GM19438 (cell line): ENCODE measurements around the gene KCNH8.

Source experiments
- ATAC-seq: cut with Tn5 transposase; IDR thresholded peaks from one replicate; pipeline ENCODE4 v1.9.1; 2021; ENCODE audit warnings: low read depth; ENCODE audit not compliant: unreplicated experiment

The KCNH8 gene

DNA sequence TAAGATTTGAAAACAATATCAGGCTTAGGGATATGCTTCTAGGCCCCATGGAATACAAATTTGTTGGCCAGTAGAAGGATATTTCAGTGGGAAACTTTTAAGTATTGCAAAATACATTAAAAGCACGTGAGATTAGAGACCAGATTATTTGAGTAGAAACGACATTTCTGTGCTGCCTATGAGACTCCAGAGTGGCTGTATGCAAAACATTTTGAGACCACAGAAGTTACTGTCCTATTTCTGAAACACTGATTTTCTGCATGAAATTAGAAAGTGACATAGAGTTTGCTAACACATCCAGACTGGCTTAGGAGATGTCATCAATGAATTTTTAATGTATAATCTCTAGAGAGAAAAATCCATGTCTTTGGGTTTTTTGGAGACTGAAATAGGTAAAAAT, 99.8 kb downstream of the KCNH8 start:
- ATAC-seq = no peak

DNA sequence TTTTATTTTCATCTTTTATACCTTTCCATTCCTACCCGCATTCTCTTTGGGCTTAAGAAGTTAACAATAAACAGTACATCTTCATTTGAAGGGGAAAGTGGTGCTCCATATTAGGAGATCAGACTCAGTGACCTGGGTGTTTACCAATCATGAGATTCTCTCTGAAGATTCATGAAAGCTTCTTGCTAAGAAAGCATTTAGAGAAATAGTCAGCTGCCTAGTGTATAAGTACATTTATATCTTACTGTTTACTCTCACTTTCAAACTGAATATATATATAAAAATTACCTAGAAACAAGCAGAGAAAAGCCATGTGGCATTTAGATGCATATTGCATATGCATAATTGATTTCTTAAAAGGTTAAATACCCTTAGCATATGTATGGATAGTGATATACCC, 100.5 kb downstream of the KCNH8 start:
- no peak for ATAC-seq

DNA sequence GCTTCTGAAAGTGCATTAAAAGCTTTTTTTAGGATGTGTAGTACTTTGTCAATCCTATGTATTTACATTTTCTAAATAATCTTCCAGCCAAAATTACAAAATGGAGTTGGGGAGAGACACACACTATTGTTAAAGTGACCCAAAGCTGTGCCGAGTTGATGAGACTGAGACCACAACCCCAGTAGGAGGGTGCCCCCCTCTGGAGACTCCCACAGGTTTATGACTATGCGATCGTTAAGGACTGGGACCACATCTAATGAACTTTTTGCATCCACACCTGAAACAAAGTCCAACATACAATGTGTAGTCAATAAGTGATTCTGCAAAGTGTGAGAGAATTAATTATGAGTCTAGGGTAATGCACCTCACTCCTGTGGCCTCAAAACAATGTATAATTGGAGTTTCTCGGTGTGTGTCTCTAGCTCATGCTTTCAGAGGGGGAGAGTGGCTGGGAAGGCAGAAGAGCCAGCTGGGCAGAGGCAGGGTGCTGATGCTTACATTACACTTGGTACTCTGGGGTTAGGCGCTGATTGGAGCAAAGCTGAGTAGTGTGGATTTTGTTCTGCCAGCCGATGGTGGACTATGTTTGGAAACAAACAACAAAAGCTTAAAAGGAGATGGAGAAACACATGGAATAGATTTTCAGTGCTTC, 102.8 kb downstream of the KCNH8 start:
- no peak for ATAC-seq

DNA sequence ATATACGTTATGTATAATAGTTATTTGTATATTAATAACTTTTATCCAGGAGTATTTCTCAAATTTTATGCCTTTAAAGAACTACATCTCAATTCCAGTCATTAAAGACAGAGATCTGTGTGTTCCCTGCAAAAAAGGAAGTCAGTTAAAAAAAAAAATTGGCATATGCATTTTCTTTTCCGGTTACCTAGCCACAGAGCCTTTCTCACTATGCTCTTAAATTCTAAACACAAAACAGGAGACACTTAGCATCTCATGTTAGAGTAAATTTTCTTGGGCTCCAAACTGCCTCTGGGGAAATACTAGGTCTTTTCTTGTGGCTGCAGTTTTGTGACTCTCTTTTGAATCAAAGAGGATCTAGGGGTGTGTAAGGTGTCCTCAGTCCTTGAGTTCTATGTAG, 105.9 kb downstream of the KCNH8 start:
- no peak for ATAC-seq

DNA sequence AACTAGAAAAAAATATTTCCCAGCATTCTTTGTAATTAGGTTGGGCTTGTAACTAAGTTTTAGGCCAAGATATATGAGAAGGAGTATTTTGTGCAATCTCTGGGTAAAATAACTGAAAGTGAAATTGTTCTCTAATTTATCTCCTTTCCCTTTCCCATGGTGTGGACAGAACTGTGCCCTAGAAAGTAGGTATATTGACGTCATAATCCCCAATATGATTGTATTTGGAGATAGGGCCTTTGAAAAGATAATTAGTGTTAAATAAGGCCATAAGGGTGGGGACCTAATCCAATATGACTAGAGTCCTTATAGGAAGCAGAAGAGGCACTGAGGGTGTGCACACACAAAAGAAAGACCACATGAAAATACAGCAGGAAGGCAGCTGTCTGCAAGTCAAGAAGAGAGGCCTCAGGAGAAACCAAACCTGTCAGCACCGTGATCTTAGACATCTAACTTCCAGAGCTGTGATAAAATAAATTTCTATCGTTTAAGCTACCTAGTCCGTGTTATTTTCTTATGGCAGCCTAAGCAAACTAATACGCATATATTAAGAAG, 106.6 kb downstream of the KCNH8 start:
- no peak for ATAC-seq

DNA sequence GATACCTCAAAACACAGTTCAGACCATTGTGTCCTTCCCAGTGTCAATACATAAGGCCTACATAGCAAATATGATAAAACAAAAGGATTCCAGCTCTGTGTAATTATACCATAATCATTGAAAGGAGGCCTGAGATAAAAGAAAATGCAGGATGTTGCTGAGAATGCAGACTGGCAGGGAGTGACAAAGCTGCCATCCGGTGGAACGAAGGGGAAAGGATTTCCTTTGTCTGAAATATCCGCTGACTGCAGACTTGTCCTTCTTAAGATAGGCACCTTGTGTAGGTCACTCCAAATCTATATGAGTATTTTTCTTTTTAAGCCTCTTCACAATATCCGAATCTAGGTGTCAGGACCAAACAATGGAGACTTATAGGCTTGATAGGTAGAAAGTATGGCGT, 108.0 kb downstream of the KCNH8 start:
- ATAC-seq = no peak

DNA sequence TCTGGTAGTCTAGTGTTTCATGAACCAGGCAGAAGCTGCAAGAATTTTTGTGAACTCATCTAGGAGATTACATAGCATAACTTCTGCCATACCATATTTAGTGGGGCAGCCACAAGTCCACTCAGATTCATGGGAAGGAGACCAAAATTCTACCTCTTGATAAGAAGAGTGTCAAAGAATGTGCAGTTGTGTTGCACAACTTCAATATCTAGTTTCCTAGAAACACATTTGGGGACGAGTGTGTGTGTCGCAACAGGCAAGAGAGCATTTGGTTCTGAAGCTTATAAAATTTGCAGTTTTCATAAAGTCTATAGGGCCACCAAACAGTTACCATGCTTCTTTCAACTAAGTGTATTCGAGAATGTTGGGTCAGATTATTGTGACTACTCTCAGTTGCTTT, 115.3 kb downstream of the KCNH8 start:
- ATAC-seq = no peak

DNA sequence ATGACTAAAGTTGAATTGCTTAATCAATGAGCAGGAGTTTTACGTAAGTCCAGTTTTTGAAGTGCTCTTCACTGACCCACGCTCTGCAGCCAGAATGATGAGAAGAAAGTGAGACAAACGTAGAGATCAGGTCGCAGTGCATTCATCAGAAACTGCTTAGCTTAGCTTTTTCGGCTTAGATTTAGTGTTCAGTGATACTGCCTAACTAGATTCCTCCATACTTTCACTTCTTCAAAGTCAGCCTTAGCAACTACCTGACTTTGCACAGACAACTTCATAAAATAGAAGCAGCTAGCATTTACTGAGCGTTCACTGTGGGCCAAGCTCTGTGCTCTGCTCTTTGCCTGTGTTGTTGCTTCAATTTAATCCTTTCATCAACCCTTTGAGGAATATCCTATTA, 116.1 kb downstream of the KCNH8 start:
- ATAC-seq = no peak

DNA sequence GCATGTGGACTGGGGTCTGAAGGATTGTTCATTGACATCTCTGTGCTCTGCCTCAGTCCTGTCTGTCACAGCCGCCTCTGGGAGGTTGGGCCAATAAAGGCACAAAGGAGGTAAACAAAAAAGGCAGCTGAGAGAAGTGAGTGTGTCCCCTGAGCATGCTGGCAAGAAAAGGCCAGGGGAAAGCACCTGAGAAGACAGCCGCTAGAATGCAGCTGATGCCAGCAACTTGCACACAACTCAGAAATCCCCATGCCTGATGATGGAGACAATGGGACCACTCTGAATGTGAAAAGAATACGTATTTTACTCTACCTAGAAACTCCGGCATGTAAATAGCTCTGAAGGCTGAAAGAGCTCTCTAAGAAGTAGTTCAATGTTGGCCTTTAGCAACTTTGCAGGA, 118.7 kb downstream of the KCNH8 start:
- ATAC-seq = no peak

DNA sequence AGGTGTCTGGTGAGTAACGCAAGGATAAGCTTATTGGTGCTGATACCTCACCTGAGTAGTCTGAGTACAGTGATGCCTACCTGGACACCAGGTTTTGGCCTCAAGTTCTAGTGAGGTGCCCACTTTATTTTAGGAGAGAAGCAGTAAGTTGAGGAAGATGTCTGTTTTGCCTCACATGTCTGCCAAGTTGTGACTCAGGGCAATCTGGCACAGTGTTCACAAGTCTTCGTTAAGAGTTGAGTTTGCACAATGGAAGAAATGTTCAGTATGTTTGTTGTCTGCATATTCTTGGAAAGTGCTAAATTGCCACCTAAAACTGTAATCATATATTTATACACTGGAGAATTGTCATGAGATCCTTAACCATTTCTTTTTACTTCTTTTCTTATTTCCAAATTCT, 122.2 kb downstream of the KCNH8 start:
- no peak for ATAC-seq

DNA sequence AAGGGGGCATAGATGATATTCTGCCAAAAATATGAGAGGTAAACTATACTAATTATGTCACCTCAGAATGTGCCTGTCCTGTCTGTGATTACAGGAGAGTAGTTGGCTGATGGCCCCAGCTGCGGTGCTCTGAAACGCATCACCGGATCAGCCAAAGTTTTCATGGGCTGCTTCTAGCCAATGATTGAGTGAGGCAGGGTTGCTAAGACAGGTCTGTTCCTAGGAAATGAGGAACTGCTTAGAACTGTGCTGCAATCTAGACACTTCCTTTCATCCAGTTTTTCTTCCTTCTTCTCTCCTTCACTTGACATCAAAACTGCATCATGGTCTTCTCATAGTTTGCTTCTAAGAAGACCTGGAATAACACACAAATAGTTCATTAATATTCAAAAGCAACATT, 124.0 kb downstream of the KCNH8 start:
- no peak for ATAC-seq

DNA sequence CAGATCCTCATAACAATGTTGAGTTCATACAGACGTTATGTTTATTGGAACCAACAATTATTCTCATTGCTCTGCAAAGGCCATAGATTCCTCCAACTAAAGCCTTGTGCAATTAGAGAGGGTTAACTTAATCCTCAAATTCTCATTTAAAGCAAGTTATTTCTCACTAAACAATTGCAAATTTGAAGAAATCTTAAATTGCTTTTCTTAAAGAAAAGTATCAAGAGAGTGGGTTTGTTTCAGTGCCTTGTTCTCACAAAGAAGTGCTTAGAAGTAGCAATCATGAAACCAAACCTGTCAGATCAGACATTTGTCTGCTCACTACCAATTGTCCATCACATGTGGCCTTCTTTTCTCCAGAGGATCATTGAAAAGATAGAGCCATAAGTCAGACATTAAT, 124.8 kb downstream of the KCNH8 start:
- no peak for ATAC-seq

DNA sequence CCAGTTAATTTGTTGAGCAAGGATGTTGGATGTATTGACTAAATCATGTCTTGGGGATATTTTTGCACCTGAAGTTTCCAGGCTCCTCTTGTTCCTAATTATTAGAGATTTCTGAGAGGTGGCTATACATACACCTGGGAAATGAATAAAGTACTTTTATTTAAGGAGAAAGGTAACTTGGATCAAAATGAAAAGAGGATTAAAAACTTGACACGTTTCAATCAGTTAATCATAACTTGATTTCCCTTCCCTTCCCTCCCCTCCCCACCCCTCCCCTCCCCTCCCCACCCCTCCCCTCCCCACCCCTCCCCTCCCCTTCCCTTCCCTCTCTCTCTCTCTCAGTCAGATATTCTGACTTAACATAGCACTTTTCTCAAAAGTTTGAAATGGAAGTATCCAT, 126.3 kb downstream of the KCNH8 start:
- ATAC-seq = no peak

DNA sequence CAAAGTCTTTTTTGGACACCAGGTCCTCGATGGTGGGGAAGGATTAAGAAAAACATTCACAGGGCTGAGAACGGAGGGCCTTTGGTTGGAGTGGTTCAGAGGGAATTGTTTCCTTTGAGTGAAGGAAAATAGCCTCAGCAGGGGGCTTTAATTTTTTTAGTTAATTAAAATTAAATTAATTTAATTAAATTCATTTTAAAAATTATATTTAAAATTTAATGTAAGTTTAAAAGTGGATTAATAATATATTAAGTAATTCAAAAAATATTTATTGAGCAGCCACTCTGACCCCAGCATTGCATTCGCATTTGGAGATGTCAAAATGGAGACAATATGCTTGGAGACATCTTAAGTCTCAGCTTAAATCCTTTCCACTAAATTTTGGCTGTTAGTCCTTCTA, 136.7 kb downstream of the KCNH8 start:
- no peak for ATAC-seq

DNA sequence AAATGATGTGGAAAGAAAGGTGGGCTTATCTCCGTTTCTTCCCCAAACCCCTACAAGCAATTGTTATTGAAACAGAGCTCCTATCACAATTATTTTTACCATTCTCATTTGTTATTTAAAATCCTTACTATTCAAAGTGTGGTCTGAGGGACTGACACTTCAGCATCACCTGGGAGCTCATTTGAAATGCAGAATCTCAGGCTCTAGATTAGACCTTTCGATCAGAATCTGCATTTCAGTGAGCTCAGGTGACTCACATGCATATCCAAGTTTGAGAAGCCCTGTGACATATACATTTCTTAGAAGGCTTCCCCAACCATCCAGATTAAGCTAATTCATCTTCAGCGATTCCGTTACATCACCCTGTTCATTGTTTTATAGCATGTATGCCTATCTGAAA, 145.0 kb downstream of the KCNH8 start:
- no peak for ATAC-seq

DNA sequence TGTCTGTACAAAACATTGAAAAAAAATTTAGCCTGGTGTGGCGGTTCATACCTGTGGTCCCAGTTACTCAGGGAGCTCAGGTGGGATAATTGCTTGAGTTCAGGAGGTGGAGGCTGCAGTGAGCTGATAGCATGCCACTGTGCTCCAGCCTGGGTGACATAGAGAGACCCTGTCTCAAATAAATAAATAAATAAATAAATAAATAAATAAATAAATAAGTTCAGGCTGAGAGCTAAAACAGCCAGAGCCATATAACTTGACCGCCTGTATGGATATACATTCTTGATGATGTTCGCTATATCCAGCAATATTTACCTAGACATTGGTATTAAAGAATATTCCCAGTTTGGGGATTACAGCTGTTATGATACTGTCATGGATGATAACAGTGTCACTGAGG, 146.9 kb downstream of the KCNH8 start:
- ATAC-seq = no peak

DNA sequence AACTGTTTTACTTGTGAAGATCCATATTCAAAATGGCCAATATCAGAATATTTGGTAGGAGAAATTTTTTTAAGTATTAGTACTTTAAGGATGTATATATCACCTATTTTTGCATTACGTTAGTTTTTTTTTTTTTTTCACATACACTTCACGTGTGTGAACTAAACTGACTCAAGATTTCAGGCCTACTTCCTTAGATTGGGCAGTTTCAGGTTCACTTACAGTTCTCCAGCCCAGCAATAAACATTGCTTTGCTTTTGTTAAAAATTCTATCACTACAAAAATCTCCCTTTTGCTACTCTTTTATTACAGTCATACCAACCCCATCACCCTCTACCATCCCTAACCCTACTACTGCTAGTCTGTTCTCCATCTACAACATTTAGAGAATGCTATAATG, 183.6 kb downstream of the KCNH8 start:
- no peak for ATAC-seq

DNA sequence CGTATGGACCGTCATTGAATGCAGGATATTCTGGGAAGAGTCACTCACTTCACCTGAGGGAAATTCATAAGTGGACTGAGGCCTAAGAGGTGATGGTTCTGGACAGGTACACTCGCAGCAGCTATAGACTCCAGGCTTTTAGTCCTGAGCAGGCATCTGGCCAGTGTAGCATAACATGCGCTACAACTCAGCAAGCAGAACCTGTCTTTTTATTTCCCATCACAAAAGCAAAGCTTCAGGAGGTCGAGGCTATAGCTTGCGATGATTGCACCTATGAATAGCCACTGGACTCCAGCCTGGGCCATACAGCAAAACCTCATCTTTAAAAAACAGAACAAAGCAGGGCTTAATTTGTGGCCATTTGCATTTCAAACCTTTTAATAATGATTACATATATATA, 185.8 kb downstream of the KCNH8 start:
- no peak for ATAC-seq

DNA sequence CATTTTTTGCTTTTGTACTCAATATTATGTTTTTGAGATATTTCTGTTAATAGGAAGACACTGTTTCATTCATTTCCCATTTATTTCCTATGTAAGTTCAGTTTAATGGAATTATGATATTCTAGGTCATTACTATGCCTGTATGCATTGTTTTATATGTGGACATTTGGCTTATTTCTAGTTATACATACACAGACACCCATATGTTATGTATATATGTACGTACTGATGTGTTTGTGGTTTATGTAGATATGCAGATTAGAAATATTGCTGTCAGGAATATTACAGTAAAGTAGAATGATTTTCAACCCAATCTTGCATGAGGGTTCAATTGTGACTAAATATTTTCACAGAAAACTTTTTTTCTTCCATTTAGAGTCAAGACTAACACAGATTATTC, 190.5 kb downstream of the KCNH8 start:
- ATAC-seq = no peak

DNA sequence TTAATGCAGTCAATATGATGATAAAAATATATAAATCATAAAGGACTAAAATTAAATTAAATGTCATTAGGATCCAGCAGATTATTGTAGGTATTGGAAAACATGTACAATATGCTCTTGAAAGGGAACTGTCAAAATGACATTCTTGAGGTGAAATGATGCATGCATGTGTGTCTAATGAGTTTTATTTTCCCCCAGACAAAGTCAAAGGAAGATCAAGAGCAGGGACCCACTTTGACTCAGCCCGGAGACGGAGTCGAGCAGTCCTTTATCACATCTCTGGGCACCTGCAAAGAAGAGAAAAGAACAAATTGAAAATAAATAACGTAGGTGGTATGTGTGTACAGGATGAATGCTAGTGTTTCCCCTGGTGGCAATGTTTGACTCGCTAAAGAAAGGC, 194.1 kb downstream of the KCNH8 start:
- no peak for ATAC-seq

DNA sequence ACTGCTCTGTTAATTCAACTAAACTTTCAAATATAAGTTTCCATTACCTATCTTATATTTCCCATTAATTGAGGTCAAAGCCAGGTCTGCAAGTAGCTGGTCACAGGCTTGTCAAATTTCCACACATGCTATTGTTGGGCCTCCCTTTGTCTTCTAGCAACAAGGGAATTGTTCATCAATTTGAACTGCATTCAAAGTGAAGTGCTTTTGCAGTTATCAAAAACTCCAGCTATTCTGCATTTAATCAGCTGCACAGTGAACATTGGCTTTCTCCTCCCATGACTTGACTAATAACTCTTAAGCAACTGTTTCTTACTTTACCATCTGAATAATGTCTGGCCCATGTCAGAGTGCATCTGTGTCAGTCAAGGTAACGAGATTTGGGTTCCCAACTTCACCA, 198.4 kb downstream of the KCNH8 start:
- no peak for ATAC-seq

DNA sequence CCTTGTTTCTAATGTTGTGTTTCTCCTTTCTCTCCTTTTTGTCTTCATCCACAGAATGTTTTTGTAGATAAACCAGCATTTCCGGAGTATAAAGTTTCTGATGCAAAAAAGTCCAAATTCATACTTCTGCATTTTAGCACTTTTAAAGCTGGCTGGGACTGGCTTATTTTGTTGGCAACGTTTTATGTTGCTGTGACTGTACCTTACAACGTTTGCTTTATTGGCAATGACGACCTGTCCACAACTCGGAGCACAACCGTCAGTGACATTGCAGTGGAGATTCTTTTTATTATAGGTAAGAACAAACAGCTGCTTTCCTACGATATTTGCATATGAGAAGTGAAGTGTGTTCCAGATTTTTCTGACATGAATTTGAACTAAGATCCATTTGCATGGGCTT, 199.4 kb downstream of the KCNH8 start:
- ATAC-seq = no peak

DNA sequence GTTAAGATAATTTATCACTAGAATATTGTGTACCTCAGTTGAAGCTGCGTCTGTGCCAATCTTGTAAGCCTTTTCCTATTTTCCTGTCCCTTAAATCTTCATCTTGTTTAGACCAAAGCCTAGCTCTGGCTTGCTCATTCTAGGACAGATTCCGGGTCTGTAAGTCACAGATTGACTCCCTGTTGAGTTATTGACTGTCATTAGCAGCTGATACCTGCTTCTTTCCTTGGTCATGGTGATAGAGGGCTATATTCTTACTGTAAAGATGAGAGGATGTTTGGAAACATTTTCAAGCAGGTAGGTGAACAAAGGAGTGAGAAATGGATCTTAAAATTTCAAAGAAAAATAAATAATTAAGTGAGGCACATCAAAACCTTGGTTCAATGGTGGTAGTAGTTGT, 200.2 kb downstream of the KCNH8 start:
- no peak for ATAC-seq
